Inflammatory macrophage (primary cell): ENCODE results near the gene CST9L.
A peak's percentile ranks its signal among the peaks of the same experiment; 100 is the strongest.
"Not testable (repeated sequence)": the region's sequence is repeated elsewhere in the genome, so short reads cannot be mapped to it uniquely, and the experiment has no call there.

Experiments
- DNase-seq, 2 donors: peaks; one replicate each; pipeline ENCODE4 v3.0.0-alpha.2; 2020 to 2022

CST9L gene

GRCh38 chr20:23586735-23587525 is 18.6 kb upstream of the CST9L start:
- no peak for DNase-seq

GRCh38 chr20:23585808-23586734 is 17.8 kb upstream of the CST9L start:
- DNase-seq, result no peak

GRCh38 chr20:23585449-23585807 is 17.1 kb upstream of the CST9L start:
- no peak for DNase-seq

- DNase-seq, result no peak
Measured at GRCh38 chr20:23584434-23585199, 16.3 kb upstream of the CST9L start.

- DNase-seq, result no peak
Measured at GRCh38 chr20:23583526-23583925, 15.2 kb upstream of the CST9L start.

- no peak for DNase-seq
Measured at GRCh38 chr20:23582293-23582692, 14.0 kb upstream of the CST9L start.

- DNase-seq, result not testable (repeated sequence)
Measured at GRCh38 chr20:23581833-23582232, 13.5 kb upstream of the CST9L start.

GRCh38 chr20:23574977-23575376 is 6.7 kb upstream of the CST9L start:
- DNase-seq, result no peak

GRCh38 chr20:23570178-23570760 is 2.0 kb upstream of the CST9L start:
- peak in 1 of 2 donors; percentile 43 for DNase-seq

GRCh38 chr20:23569570-23569969 is 1.3 kb upstream of the CST9L start:
- DNase-seq, result no peak

- no peak for DNase-seq
Measured at GRCh38 chr20:23568971-23569330, 667 bp upstream of the CST9L start.

- no peak for DNase-seq
Measured at GRCh38 chr20:23566199-23566932, 1.9 kb downstream of the CST9L start.

GRCh38 chr20:23565503-23566045 is 2.7 kb downstream of the CST9L start:
- DNase-seq, result no peak

GRCh38 chr20:23564927-23565326 is 3.4 kb downstream of the CST9L start:
- no peak for DNase-seq

GRCh38 chr20:23562721-23563342 is 5.5 kb downstream of the CST9L start:
- DNase-seq, result no peak

GRCh38 chr20:23554401-23554800 is 13.9 kb downstream of the CST9L start:
- DNase-seq, result no peak

- DNase-seq, result no peak
Measured at GRCh38 chr20:23551786-23552185, 16.5 kb downstream of the CST9L start.

- DNase-seq, result no peak
Measured at GRCh38 chr20:23551383-23551782, 16.9 kb downstream of the CST9L start.

- no peak for DNase-seq
Measured at GRCh38 chr20:23550227-23550626, 18.1 kb downstream of the CST9L start.

- DNase-seq, result no peak
Measured at GRCh38 chr20:23548408-23548807, 19.9 kb downstream of the CST9L start.

GRCh38 chr20:23547613-23548012 is 20.7 kb downstream of the CST9L start:
- no peak for DNase-seq
